ENCODE results near the gene TCEAL8. TPM values are rescaled to one million over a fixed set of nuclear protein-coding genes. Genes with fewer than 3 reads are reported as not detected.

Gene TCEAL8
- total RNA-seq, 1 experiment from 2014 or later, result 74.6 TPM

GRCh38 chrX:103250977-103251376 is 4.0 kb downstream of the TCEAL8 start:
- Mint-ChIP-seq H3K27me3 (ENCODE audit: low read depth) (no peaks in the 10 kb centered on the region; the same call in 1 of the 2 replicates), H3K4me3 (no peak overlapping the region), H3K9me3 (no peaks in the 10 kb centered on the region), H3K4me1 (peaks cover 31% of the 10 kb centered on the region), H3K27ac (no peak overlapping the region), H3K36me3 (peaks cover 7% of the 10 kb centered on the region)
- POLR2A ChIA-PET, result no interaction called here
- no peak for ATAC-seq
- CTCF ChIA-PET, result interaction anchor here (1.1 kb wide), 1 partner anchor 213 kb away, joined by 3 read pairs; no protein-coding TSS in a partner anchor
- DNase-seq (ENCODE audit: low spot score), result no peak
- TF ChIP-seq JAZF1 (CRISPR knock-in tag; IDR thresholded peaks at IDR 0.05) (no peak), ZNF219 (CRISPR knock-in tag; IDR thresholded peaks at IDR 0.05; ENCODE audit: borderline replicate concordance) (no peak), SMAD4 (CRISPR knock-in tag; IDR thresholded peaks at IDR 0.05) (no peak), NFYB (CRISPR knock-in tag; conservative IDR thresholded peaks at IDR 0.05; ENCODE audit: low read depth) (no peak), E2F5 (CRISPR knock-in tag; IDR thresholded peaks at IDR 0.05) (no peak), MXD4 (CRISPR knock-in tag; IDR thresholded peaks at IDR 0.05; ENCODE audit: borderline replicate concordance) (no peak), ZBTB43 (CRISPR knock-in tag; IDR thresholded peaks at IDR 0.05) (no peak), IRF2 (CRISPR knock-in tag; IDR thresholded peaks at IDR 0.05; ENCODE audit: borderline replicate concordance, low read depth) (no peak), GRHL2 (CRISPR knock-in tag; IDR thresholded peaks at IDR 0.05; ENCODE audit: insufficient replicate concordance, severe bottlenecking) (no peak), ZNF396 (CRISPR knock-in tag; IDR thresholded peaks at IDR 0.05; ENCODE audit: borderline replicate concordance) (no peak), ETV6 (CRISPR knock-in tag; IDR thresholded peaks at IDR 0.05) (no peak), SMAD3 (CRISPR knock-in tag; IDR thresholded peaks at IDR 0.05; ENCODE audit: borderline replicate concordance) (no peak)

- ChIA-PET CTCF (no interaction called here), POLR2A (no interaction called here)
- H3K27ac Mint-ChIP-seq, result no peak overlapping the region
- H3K9me3 Mint-ChIP-seq, result no peaks in the 10 kb centered on the region
- no peak for DNase-seq (ENCODE audit: low spot score)
- no peak overlapping the region for H3K4me3 Mint-ChIP-seq
- H3K36me3 Mint-ChIP-seq, result peaks cover 7% of the 10 kb centered on the region
- no peaks in the 10 kb centered on the region; the same call in 1 of the 2 replicates for H3K27me3 Mint-ChIP-seq (ENCODE audit: low read depth)
- TF ChIP-seq PREB (CRISPR knock-in tag; IDR thresholded peaks at IDR 0.05; ENCODE audit: borderline replicate concordance) (no peak), MXD4 (CRISPR knock-in tag; IDR thresholded peaks at IDR 0.05; ENCODE audit: borderline replicate concordance) (no peak), ZNF532 (CRISPR knock-in tag; IDR thresholded peaks at IDR 0.05; ENCODE audit: borderline replicate concordance) (no peak)
- peaks cover 24% of the 10 kb centered on the region for H3K4me1 Mint-ChIP-seq
- ATAC-seq, result no peak
Observed at GRCh38 chrX:103249805-103250204, 5.2 kb downstream of the TCEAL8 start.

GRCh38 chrX:103248553-103248952 is 6.4 kb downstream of the TCEAL8 start:
- POLR2A ChIA-PET, result no interaction called here
- no peak for DNase-seq (ENCODE audit: low spot score)
- no peak for ATAC-seq

More at GRCh38 chrX:103248553-103248952, 6.4 kb downstream of the TCEAL8 start:
- CTCF ChIA-PET, result interaction anchor here (0.7 to 1.0 kb wide), 2 partner anchors 37 to 215 kb away, joined by 3 read pairs; no protein-coding TSS in a partner anchor
- H3K36me3 Mint-ChIP-seq, result peaks cover 5% of the 10 kb centered on the region
- no peaks in the 10 kb centered on the region; the same call in 1 of the 2 replicates for H3K27me3 Mint-ChIP-seq (ENCODE audit: low read depth)
- peaks cover 18% of the 10 kb centered on the region for H3K4me1 Mint-ChIP-seq
- H3K9me3 Mint-ChIP-seq, result no peaks in the 10 kb centered on the region
- TF ChIP-seq KAT7 (CRISPR knock-in tag; IDR thresholded peaks at IDR 0.05; ENCODE audit: borderline replicate concordance), result no peak
- no peak for TF ChIP-seq SP1 (CRISPR knock-in tag; conservative IDR thresholded peaks at IDR 0.05)
- no peak for TF ChIP-seq NR2C2 (CRISPR knock-in tag; IDR thresholded peaks at IDR 0.05)
- TF ChIP-seq TEAD1 (CRISPR knock-in tag; IDR thresholded peaks at IDR 0.05), result no peak
- TF ChIP-seq PREB (CRISPR knock-in tag; IDR thresholded peaks at IDR 0.05; ENCODE audit: borderline replicate concordance), result no peak
- TF ChIP-seq FOXP1 (CRISPR knock-in tag; IDR thresholded peaks at IDR 0.05; ENCODE audit: borderline replicate concordance), result no peak
- TF ChIP-seq SMAD4 (CRISPR knock-in tag; IDR thresholded peaks at IDR 0.05), result no peak
- TF ChIP-seq ZNF416 (CRISPR knock-in tag; IDR thresholded peaks at IDR 0.05), result no peak
- no peak overlapping the region for H3K4me3 Mint-ChIP-seq
- H3K27ac Mint-ChIP-seq, result no peak overlapping the region
